K562 (cell line): ENCODE results near the gene UCP3. TPM values are rescaled to one million over a fixed set of nuclear protein-coding genes. Genes with fewer than 3 reads are reported as not detected.

Experiments
- HDAC6 ChIP-seq: IDR thresholded peaks from 2 replicates; pipeline ENCODE4 v1.6.1; 2012; ENCODE audit warnings: low read depth, mild to moderate bottlenecking, control low read depth, inconsistent platforms, low read length, moderate library complexity
- IRF9 ChIP-seq: fragments of 450-650 bp; IDR thresholded peaks from 2 replicates; pipeline ENCODE4 v1.6.1; 2016; ENCODE audit warnings: missing biosample characterization, missing genetic modification characterization
- MYBL2 ChIP-seq, 2 experiments: fragments of 450-650 bp in 1 of 2; sonication (generic) in 1 of 2; formaldehyde crosslinking in 1 of 2; IDR thresholded peaks; 2 replicates each; pipeline versions ENCODE4 v1.6.1 to v1.8.1; 2017 to 2022; ENCODE audit warnings: borderline replicate concordance in 1 of 2, inconsistent platforms in 1 of 2, low read depth in 1 of 2, mild to moderate bottlenecking in 1 of 2, missing genetic modification reagents in 1 of 2, moderate library complexity in 1 of 2
- RBM25 ChIP-seq: fragments of 200-400 bp; formaldehyde crosslinking; IDR thresholded peaks from 2 replicates; pipeline ENCODE4 v1.6.1; 2018; ENCODE audit warnings: low read length, low read depth, moderate library complexity; ENCODE audit not compliant: severe bottlenecking
- THRAP3 ChIP-seq: fragments of 450-650 bp; IDR thresholded peaks from 2 replicates; pipeline ENCODE4 v1.6.1; 2016; ENCODE audit warnings: mild to moderate bottlenecking, inconsistent platforms, borderline replicate concordance
- ZBTB11 ChIP-seq, 3 experiments: fragments of 200-800 bp in 1 of 3; fragments of 250-450 bp in 1 of 3; fragments of 450-650 bp in 1 of 3; sonication (Bioruptor Pico) in 1 of 3; sonication (Bioruptor generic) in 1 of 3; formaldehyde crosslinking in 1 of 3; IDR thresholded peaks; 2 replicates each; pipeline versions ENCODE4 v1.6.1 to v1.8.0; 2016 to 2022; ENCODE audit warnings: mild to moderate bottlenecking in 2 of 3, missing genetic modification characterization in 2 of 3, missing compliant biosample characterization in 1 of 3, moderate library complexity in 1 of 3
- ZBTB40 ChIP-seq, 2 experiments: fragments of 450-650 bp in 1 of 2; sonication (generic) in 1 of 2; formaldehyde crosslinking in 1 of 2; IDR thresholded peaks; 2 replicates each; pipeline versions ENCODE4 v1.7.1 to v1.9.0; 2016 to 2022; ENCODE audit warnings: inconsistent platforms in 1 of 2, mild to moderate bottlenecking in 1 of 2, missing genetic modification reagents in 1 of 2
- ZNF584 ChIP-seq: fragments of 200-800 bp; sonication (Bioruptor generic); IDR thresholded peaks from 2 replicates; pipeline ENCODE4 v1.6.1; 2016; ENCODE audit warnings: low read depth, mild to moderate bottlenecking, missing genetic modification characterization, missing compliant biosample characterization
- ZNF695 ChIP-seq: fragments of 450-650 bp; formaldehyde crosslinking; IDR thresholded peaks from 2 replicates; pipeline ENCODE4 v1.4.0; 2020; ENCODE audit warnings: mild to moderate bottlenecking, moderate library complexity
- ZNF780A ChIP-seq: fragments of 250-450 bp; sonication (Bioruptor Pico); IDR thresholded peaks from 2 replicates; pipeline ENCODE4 v1.5.0; 2021; ENCODE audit warnings: mild to moderate bottlenecking
- polyA plus RNA-seq, 8 experiments: library from polyadenylated mRNA; depleted of rRNA in 4 of 8; stranded (reverse) in 5 of 8; unstranded in 3 of 8; fragments of >200 nt; fragmentation: Nextera tagmentation in 2 of 8; fragmentation: Illumina TruSeq in 1 of 8; extraction: Ambion mirVana in 2 of 8; extraction: Trizol in 1 of 8; gene quantifications; 2 replicates each; pipeline versions ENCODE4 v1.2.1 to v1.2.3, GENCODE V29; 2011 to 2014; ENCODE audit warnings: inconsistent platforms in 1 of 8, missing spikeins in 1 of 8
- total RNA-seq, 7 experiments: library from RNA; depleted of rRNA in 6 of 7; stranded (reverse); fragments of >200 nt in 6 of 7; fragmentation: Illumina TruSeq in 2 of 7; extraction: Trizol in 2 of 7; gene quantifications; 2 replicates each; pipeline versions ENCODE4 v1.2.1 to v1.2.3, GENCODE V29; 2011 to 2021; ENCODE audit warnings: low replicate concordance in 1 of 7

Gene UCP3
- total and polyA plus RNA-seq, 9 of the 15 experiments (the other 6 are each of a cell fraction or from before 2014, with no cell fraction given) = 0.05 to 0.65 (median 0.25) TPM; not detected in 2

- TF ChIP-seq ZBTB40 (IDR thresholded peaks at IDR 0.05) = no peak
- TF ChIP-seq ZBTB40 (CRISPR knock-in tag; IDR thresholded peaks at IDR 0.05) = no peak
- TF ChIP-seq MYBL2 (IDR thresholded peaks at IDR 0.05; ENCODE audit: low read depth) = no peak
- TF ChIP-seq MYBL2 (CRISPR knock-in tag; IDR thresholded peaks at IDR 0.05; ENCODE audit: borderline replicate concordance) = no peak
- TF ChIP-seq ZNF584 = no peak
- TF ChIP-seq ZNF695 = no peak
- no peak for TF ChIP-seq IRF9 (tag)
- no peak for TF ChIP-seq ZBTB11 (CRISPR knock-in tag; IDR thresholded peaks at IDR 0.05)
- no peak for TF ChIP-seq RBM25
- TF ChIP-seq THRAP3 = no peak
- no peak for TF ChIP-seq HDAC6
- TF ChIP-seq ZNF780A = no peak
These were observed 1.7 kb upstream of the UCP3 start (continued) for GRCh38 chr11:74010306-74011300.
